Astrocyte (in vitro differentiated cells and primary cell): ENCODE results near the gene MVP. TPM values are rescaled to one million over a fixed set of nuclear protein-coding genes. Genes with fewer than 3 reads are reported as not detected.
A peak's percentile ranks its signal among the peaks of the same experiment; 100 is the strongest.

Experiments
- DNase-seq: peaks from one replicate; pipeline ENCODE4 v3.0.0-alpha.2; 2010; ENCODE audit warnings: low read depth
- FAIRE-seq: peaks from 2 replicates; lab custom pipeline; 2011; peaks lifted over from hg19 to GRCh38; lab: Jason Lieb, UNC
- H2AFZ ChIP-seq: 2 replicates; pipeline ENCODE4 v1.6.0; 2012; ENCODE audit warnings: low read depth, low read length, inconsistent platforms
- H3K27ac ChIP-seq: 2 replicates; pipeline ENCODE4 v1.5.1; 2011; ENCODE audit warnings: low read depth, low read length, inconsistent platforms
- H3K27me3 ChIP-seq: 2 replicates; pipeline ENCODE4 v1.6.0; 2011; ENCODE audit warnings: low read length, inconsistent platforms; ENCODE audit not compliant: insufficient read depth
- H3K36me3 ChIP-seq: 2 replicates; pipeline ENCODE4 v1.5.1; 2011; ENCODE audit warnings: low read length, inconsistent platforms; ENCODE audit not compliant: insufficient read depth
- H3K4me1 ChIP-seq: 2 replicates; pipeline ENCODE4 v1.5.1; 2011; ENCODE audit warnings: low read length, inconsistent platforms; ENCODE audit not compliant: insufficient read depth
- H3K4me2 ChIP-seq: 2 replicates; pipeline ENCODE4 v1.6.0; 2012; ENCODE audit warnings: low read length, inconsistent platforms
- H3K4me3 ChIP-seq: 2 replicates; pipeline ENCODE4 v1.5.1; 2011; ENCODE audit warnings: low read depth, mild to moderate bottlenecking, low read length, inconsistent platforms; ENCODE audit not compliant: insufficient read depth
- H3K79me2 ChIP-seq: 2 replicates; pipeline ENCODE4 v1.6.0; 2012; ENCODE audit warnings: mild to moderate bottlenecking, low read length, inconsistent platforms; ENCODE audit not compliant: insufficient read depth
- H3K9ac ChIP-seq: 2 replicates; pipeline ENCODE4 v1.6.0; 2012; ENCODE audit warnings: mild to moderate bottlenecking, low read length, inconsistent platforms
- H3K9me3 ChIP-seq: 2 replicates; pipeline ENCODE4 v1.5.1; 2012; ENCODE audit warnings: low read depth, mild to moderate bottlenecking, low read length, inconsistent platforms; ENCODE audit not compliant: insufficient read depth
- H4K20me1 ChIP-seq: 2 replicates; pipeline ENCODE4 v1.6.0; 2012; ENCODE audit warnings: low read length, inconsistent platforms; ENCODE audit not compliant: insufficient read depth
- H3K27ac Mint-ChIP-seq: one replicate; pipeline ENCODE4 v1.8.0; 2021; ENCODE audit warnings: mild to moderate bottlenecking, mixed read lengths; ENCODE audit not compliant: unreplicated experiment
- H3K27me3 Mint-ChIP-seq: one replicate; pipeline ENCODE4 v1.8.0; 2021; ENCODE audit warnings: low read depth, mixed read lengths; ENCODE audit not compliant: unreplicated experiment
- H3K36me3 Mint-ChIP-seq: one replicate; pipeline ENCODE4 v1.8.0; 2021; ENCODE audit warnings: low read depth, mixed read lengths; ENCODE audit not compliant: unreplicated experiment
- H3K4me1 Mint-ChIP-seq: one replicate; pipeline ENCODE4 v1.8.0; 2021; ENCODE audit warnings: low read depth, mixed read lengths; ENCODE audit not compliant: unreplicated experiment
- H3K4me3 Mint-ChIP-seq: one replicate; pipeline ENCODE4 v1.8.0; 2021; ENCODE audit warnings: mild to moderate bottlenecking, moderate library complexity, mixed read lengths; ENCODE audit not compliant: unreplicated experiment
- H3K9me3 Mint-ChIP-seq: one replicate; pipeline ENCODE4 v1.8.0; 2021; ENCODE audit warnings: mild to moderate bottlenecking, mixed read lengths; ENCODE audit not compliant: unreplicated experiment
- EZH2 ChIP-seq: IDR thresholded peaks from 2 replicates; pipeline ENCODE4 v1.6.1; 2012; ENCODE audit warnings: mild to moderate bottlenecking, low read length, inconsistent platforms; ENCODE audit not compliant: insufficient read depth
- total RNA-seq: library from RNA; stranded (reverse); gene quantifications from 2 replicates; pipeline ENCODE4 v1.2.1, GENCODE V29; 2021
- TF ChIP-seq, protein P1 (sequence below): IDR thresholded peaks from 2 replicates; pipeline ENCODE4 v1.5.1; 2011; ENCODE audit warnings: low read depth, mild to moderate bottlenecking, inconsistent platforms, low read length, moderate library complexity; ENCODE audit not compliant: insufficient read depth

Gene MVP
- total RNA-seq, 1 donor from 2014 or later = 38.7 TPM

- H3K36me3 Mint-ChIP-seq = no peaks in the 10 kb centered on the region
- Histone ChIP-seq H3K79me2 (peaks cover 92% of the 10 kb centered on the region), H3K4me2 (peak overlapping the region; percentile 79)
These were observed 4.4 kb downstream of the MVP start for GRCh38 chr16:29824589-29825144.

DNA sequence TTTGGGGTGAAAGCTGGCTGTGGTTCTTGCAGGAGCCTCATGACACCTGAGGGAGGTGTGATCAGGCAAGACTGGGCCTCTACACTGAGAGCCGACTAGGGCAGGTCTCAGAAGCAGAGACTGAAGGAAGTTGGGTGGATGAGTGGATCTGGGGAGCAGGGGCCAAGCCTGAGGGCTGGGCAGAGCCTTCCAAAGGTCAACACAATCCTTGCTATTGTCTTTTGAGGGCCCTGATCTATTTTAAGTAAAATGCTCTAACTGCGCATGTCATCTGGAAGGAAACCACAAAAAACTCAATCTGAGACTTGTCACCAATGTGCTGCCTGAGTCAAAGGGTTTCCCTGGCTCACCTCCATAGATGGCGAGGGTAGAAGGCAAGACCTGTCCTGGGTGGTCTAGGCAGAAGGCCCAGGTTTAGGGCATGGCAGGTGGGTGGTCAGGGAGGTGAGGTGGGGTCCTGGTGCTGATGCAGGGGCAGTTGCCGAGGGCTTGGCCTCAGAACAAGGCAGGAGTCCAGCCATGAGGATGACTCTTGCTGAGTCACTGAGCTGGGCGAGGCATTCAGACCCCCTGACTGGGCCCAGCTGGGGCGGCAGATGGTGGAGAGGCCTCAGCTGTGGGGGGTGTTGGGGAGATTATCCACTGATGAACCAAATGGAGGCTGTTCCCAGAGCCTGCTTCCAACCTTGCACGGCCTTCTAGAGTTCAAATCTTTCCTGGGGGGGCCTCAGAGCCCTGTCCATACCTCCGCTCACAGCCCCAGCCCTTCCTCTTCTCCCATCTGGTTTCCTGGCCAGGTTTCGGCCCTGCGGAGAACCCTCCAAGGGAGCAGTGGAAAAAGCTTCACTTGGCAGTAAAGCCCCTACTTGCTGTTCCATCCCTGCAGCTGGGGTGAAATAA lies 5.1 kb downstream of the MVP start:
- Histone ChIP-seq H2AFZ (no peak overlapping the region), H4K20me1 (peaks cover 39% of the 10 kb centered on the region), H3K4me1 (peaks cover 52% of the 10 kb centered on the region), H3K4me3 (peak overlapping the region; percentile 37), H3K9ac (peak overlapping the region; percentile 60), H3K4me2 (peak overlapping the region; percentile 79), H3K27ac (peak overlapping the region; percentile 89), H3K79me2 (peaks cover 92% of the 10 kb centered on the region), H3K36me3 (no peaks in the 10 kb centered on the region), H3K9me3 (no peaks in the 10 kb centered on the region), H3K27me3 (no peaks in the 10 kb centered on the region)
- no peak for TF ChIP-seq EZH2
- TF ChIP-seq, protein P1, sequence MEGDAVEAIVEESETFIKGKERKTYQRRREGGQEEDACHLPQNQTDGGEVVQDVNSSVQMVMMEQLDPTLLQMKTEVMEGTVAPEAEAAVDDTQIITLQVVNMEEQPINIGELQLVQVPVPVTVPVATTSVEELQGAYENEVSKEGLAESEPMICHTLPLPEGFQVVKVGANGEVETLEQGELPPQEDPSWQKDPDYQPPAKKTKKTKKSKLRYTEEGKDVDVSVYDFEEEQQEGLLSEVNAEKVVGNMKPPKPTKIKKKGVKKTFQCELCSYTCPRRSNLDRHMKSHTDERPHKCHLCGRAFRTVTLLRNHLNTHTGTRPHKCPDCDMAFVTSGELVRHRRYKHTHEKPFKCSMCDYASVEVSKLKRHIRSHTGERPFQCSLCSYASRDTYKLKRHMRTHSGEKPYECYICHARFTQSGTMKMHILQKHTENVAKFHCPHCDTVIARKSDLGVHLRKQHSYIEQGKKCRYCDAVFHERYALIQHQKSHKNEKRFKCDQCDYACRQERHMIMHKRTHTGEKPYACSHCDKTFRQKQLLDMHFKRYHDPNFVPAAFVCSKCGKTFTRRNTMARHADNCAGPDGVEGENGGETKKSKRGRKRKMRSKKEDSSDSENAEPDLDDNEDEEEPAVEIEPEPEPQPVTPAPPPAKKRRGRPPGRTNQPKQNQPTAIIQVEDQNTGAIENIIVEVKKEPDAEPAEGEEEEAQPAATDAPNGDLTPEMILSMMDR = no peak
- FAIRE-seq = no peak
- peak overlapping the region; percentile 73 for H3K4me3 Mint-ChIP-seq
- H3K27ac Mint-ChIP-seq = peak overlapping the region; percentile 92
- H3K36me3 Mint-ChIP-seq = peaks cover 3% of the 10 kb centered on the region
- peaks cover 22% of the 10 kb centered on the region for H3K4me1 Mint-ChIP-seq
- DNase-seq = peak; percentile 87
- peaks cover 2% of the 10 kb centered on the region for H3K27me3 Mint-ChIP-seq
- H3K9me3 Mint-ChIP-seq = no peaks in the 10 kb centered on the region

More at GRCh38 chr16:29824589-29825144, 4.4 kb downstream of the MVP start:
- Mint-ChIP-seq H3K27ac (peak overlapping the region; percentile 92), H3K9me3 (no peaks in the 10 kb centered on the region), H3K4me3 (peak overlapping the region; percentile 73), H3K27me3 (no peaks in the 10 kb centered on the region), H3K4me1 (peaks cover 27% of the 10 kb centered on the region)
- Histone ChIP-seq H3K4me1 (peaks cover 58% of the 10 kb centered on the region), H3K36me3 (no peaks in the 10 kb centered on the region), H3K9ac (peak overlapping the region; percentile 60), H2AFZ (no peak overlapping the region), H3K4me3 (peak overlapping the region; percentile 37), H3K27ac (peak overlapping the region; percentile 89), H3K9me3 (no peaks in the 10 kb centered on the region), H4K20me1 (peaks cover 35% of the 10 kb centered on the region), H3K27me3 (no peaks in the 10 kb centered on the region)
- FAIRE-seq = no peak
- peak; percentile 77 for DNase-seq
- TF ChIP-seq EZH2 = no peak
- TF ChIP-seq, protein P1 = no peak
